ENCODE data around the gene MT1B. TPM values are rescaled to one million over a fixed set of nuclear protein-coding genes. Genes with fewer than 3 reads are reported as not detected.

MT1B gene
- total and polyA plus RNA-seq, 9 of the 15 experiments (the other 6 are each of a cell fraction or from before 2014, with no cell fraction given): not detected

GRCh38 chr16:56610017-56610608, 41.6 kb upstream of the MT1B start:
- ATAC-seq (no peak), FAIRE-seq (peak; percentile 19), DNase-seq (ENCODE audit: extremely low read depth in 1 of 4, low spot score in 3 of 4) (no peak)
- H3K4me1 ChIP-seq (replicated peaks in 1 of 2; ENCODE audit: control insufficient read depth in 2 of 2, insufficient read depth in 2 of 2, low read length in 2 of 2): peaks cover 27 to 29% of the 10 kb centered on the region in 2 experiments
- no peaks in the 10 kb centered on the region for H4K20me1 ChIP-seq (replicated peaks; ENCODE audit: control insufficient read depth, insufficient read depth, low read length)
- no peaks in the 10 kb centered on the region for H3K36me3 ChIP-seq (ENCODE audit: control insufficient read depth, insufficient read depth, low read length)
- H3K9me1 ChIP-seq (ENCODE audit: control insufficient read depth, insufficient read depth, low read length): no peaks in the 10 kb centered on the region
- 39% methylated on average over 10 of the region's 10 CpGs for WGBS (ENCODE audit: insufficient coverage, low coverage, missing lambda C conversion rate)
- H3K27ac ChIP-seq (ENCODE audit: extremely low read depth, low read depth, low read length): 0 out of 3 replicates have a peak overlapping the region, but pooled peaks have one; percentile 37
- in situ Hi-C loops (cut with MboI) (no loop called here), intact Hi-C loops (cut with micrococcal nuclease) (no loop called here)
- no peak overlapping the region for H3K4me3 ChIP-seq
- H3K79me2 ChIP-seq (ENCODE audit: control insufficient read depth, insufficient read depth, low read length): no peaks in the 10 kb centered on the region
- peak overlapping the region; percentile 78 for H3K4me2 ChIP-seq (ENCODE audit: insufficient read depth, low read length)
- peaks cover 0 to 5% of the 10 kb centered on the region in 2 experiments; a peak in 2 of 5 replicates for H3K27me3 ChIP-seq (ENCODE audit: control insufficient read depth in 2 of 2, insufficient read depth in 2 of 2, low read length in 2 of 2)
- CTCF ChIA-PET (ENCODE audit: low intra/inter-chr PET ratio): no interaction called here
- POLR2A ChIA-PET: interaction anchor here (0.6 to 0.8 kb wide), 2 partner anchors 14 to 228 kb away, joined by 3 read pairs; no protein-coding TSS in a partner anchor
- TF ChIP-seq FOSL1 (tag; conservative IDR thresholded peaks at IDR 0.05) (0 out of 2 replicates have a peak, but pooled peaks have one; percentile 14), CREM (IDR thresholded peaks at IDR 0.05; ENCODE audit: low read depth) (no peak), EGR1 (conservative IDR thresholded peaks at IDR 0.05) (peak; percentile 42), SMARCA5 (IDR thresholded peaks at IDR 0.05) (peak; percentile 69; the same call in 1 of the 2 replicates), ZNF589 (CRISPR knock-in tag; IDR thresholded peaks at IDR 0.05; ENCODE audit: low read depth) (0 out of 2 replicates have a peak, but pooled peaks have one; percentile 32)
- TF ChIP-seq, protein P1, sequence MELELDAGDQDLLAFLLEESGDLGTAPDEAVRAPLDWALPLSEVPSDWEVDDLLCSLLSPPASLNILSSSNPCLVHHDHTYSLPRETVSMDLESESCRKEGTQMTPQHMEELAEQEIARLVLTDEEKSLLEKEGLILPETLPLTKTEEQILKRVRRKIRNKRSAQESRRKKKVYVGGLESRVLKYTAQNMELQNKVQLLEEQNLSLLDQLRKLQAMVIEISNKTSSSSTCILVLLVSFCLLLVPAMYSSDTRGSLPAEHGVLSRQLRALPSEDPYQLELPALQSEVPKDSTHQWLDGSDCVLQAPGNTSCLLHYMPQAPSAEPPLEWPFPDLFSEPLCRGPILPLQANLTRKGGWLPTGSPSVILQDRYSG (tag; conservative IDR thresholded peaks at IDR 0.05; ENCODE audit: low read depth): 0 out of 2 replicates have a peak, but pooled peaks have one; percentile 21
- peak overlapping the region; percentile 32 to 62 for H3K9ac ChIP-seq (ENCODE audit: insufficient read depth in 1 of 2, low read depth in 2 of 2, low read length in 2 of 2)
- H2AFZ ChIP-seq (ENCODE audit: low read depth, low read length): peak overlapping the region; percentile 97
- H3K9me3 ChIP-seq (replicated peaks; ENCODE audit: control insufficient read depth, insufficient read depth, low read depth, low read length): no peaks in the 10 kb centered on the region
- no TSS peak for BruUV-seq (replicated peaks)
